Astrocyte (in vitro differentiated cells and primary cell): ENCODE measurements around the gene MAP7D1. TPM values are rescaled to one million over a fixed set of nuclear protein-coding genes. Genes with fewer than 3 reads are reported as not detected.
A peak's percentile ranks its signal among the peaks of the same experiment; 100 is the strongest.

Experiments used
- DNase-seq: peaks from one replicate; pipeline ENCODE4 v3.0.0-alpha.2; 2010; ENCODE audit warnings: low read depth
- FAIRE-seq: peaks from 2 replicates; lab custom pipeline; 2011; peaks lifted over from hg19 to GRCh38; lab: Jason Lieb, UNC
- H2AFZ ChIP-seq: 2 replicates; pipeline ENCODE4 v1.6.0; 2012; ENCODE audit warnings: low read depth, low read length, inconsistent platforms
- H3K27ac ChIP-seq: 2 replicates; pipeline ENCODE4 v1.5.1; 2011; ENCODE audit warnings: low read depth, low read length, inconsistent platforms
- H3K27me3 ChIP-seq: 2 replicates; pipeline ENCODE4 v1.6.0; 2011; ENCODE audit warnings: low read length, inconsistent platforms; ENCODE audit not compliant: insufficient read depth
- H3K36me3 ChIP-seq: 2 replicates; pipeline ENCODE4 v1.5.1; 2011; ENCODE audit warnings: low read length, inconsistent platforms; ENCODE audit not compliant: insufficient read depth
- H3K4me1 ChIP-seq: 2 replicates; pipeline ENCODE4 v1.5.1; 2011; ENCODE audit warnings: low read length, inconsistent platforms; ENCODE audit not compliant: insufficient read depth
- H3K4me2 ChIP-seq: 2 replicates; pipeline ENCODE4 v1.6.0; 2012; ENCODE audit warnings: low read length, inconsistent platforms
- H3K4me3 ChIP-seq: 2 replicates; pipeline ENCODE4 v1.5.1; 2011; ENCODE audit warnings: low read depth, mild to moderate bottlenecking, low read length, inconsistent platforms; ENCODE audit not compliant: insufficient read depth
- H3K79me2 ChIP-seq: 2 replicates; pipeline ENCODE4 v1.6.0; 2012; ENCODE audit warnings: mild to moderate bottlenecking, low read length, inconsistent platforms; ENCODE audit not compliant: insufficient read depth
- H3K9ac ChIP-seq: 2 replicates; pipeline ENCODE4 v1.6.0; 2012; ENCODE audit warnings: mild to moderate bottlenecking, low read length, inconsistent platforms
- H3K9me3 ChIP-seq: 2 replicates; pipeline ENCODE4 v1.5.1; 2012; ENCODE audit warnings: low read depth, mild to moderate bottlenecking, low read length, inconsistent platforms; ENCODE audit not compliant: insufficient read depth
- H4K20me1 ChIP-seq: 2 replicates; pipeline ENCODE4 v1.6.0; 2012; ENCODE audit warnings: low read length, inconsistent platforms; ENCODE audit not compliant: insufficient read depth
- H3K27ac Mint-ChIP-seq: one replicate; pipeline ENCODE4 v1.8.0; 2021; ENCODE audit warnings: mild to moderate bottlenecking, mixed read lengths; ENCODE audit not compliant: unreplicated experiment
- H3K27me3 Mint-ChIP-seq: one replicate; pipeline ENCODE4 v1.8.0; 2021; ENCODE audit warnings: low read depth, mixed read lengths; ENCODE audit not compliant: unreplicated experiment
- H3K36me3 Mint-ChIP-seq: one replicate; pipeline ENCODE4 v1.8.0; 2021; ENCODE audit warnings: low read depth, mixed read lengths; ENCODE audit not compliant: unreplicated experiment
- H3K4me1 Mint-ChIP-seq: one replicate; pipeline ENCODE4 v1.8.0; 2021; ENCODE audit warnings: low read depth, mixed read lengths; ENCODE audit not compliant: unreplicated experiment
- H3K4me3 Mint-ChIP-seq: one replicate; pipeline ENCODE4 v1.8.0; 2021; ENCODE audit warnings: mild to moderate bottlenecking, moderate library complexity, mixed read lengths; ENCODE audit not compliant: unreplicated experiment
- H3K9me3 Mint-ChIP-seq: one replicate; pipeline ENCODE4 v1.8.0; 2021; ENCODE audit warnings: mild to moderate bottlenecking, mixed read lengths; ENCODE audit not compliant: unreplicated experiment
- EZH2 ChIP-seq: IDR thresholded peaks from 2 replicates; pipeline ENCODE4 v1.6.1; 2012; ENCODE audit warnings: mild to moderate bottlenecking, low read length, inconsistent platforms; ENCODE audit not compliant: insufficient read depth
- total RNA-seq: library from RNA; stranded (reverse); gene quantifications from 2 replicates; pipeline ENCODE4 v1.2.1, GENCODE V29; 2021
- TF ChIP-seq, protein P1 (sequence below): IDR thresholded peaks from 2 replicates; pipeline ENCODE4 v1.5.1; 2011; ENCODE audit warnings: low read depth, mild to moderate bottlenecking, inconsistent platforms, low read length, moderate library complexity; ENCODE audit not compliant: insufficient read depth

The MAP7D1 gene
- total RNA-seq, 1 donor from 2014 or later = 271 TPM

DNA sequence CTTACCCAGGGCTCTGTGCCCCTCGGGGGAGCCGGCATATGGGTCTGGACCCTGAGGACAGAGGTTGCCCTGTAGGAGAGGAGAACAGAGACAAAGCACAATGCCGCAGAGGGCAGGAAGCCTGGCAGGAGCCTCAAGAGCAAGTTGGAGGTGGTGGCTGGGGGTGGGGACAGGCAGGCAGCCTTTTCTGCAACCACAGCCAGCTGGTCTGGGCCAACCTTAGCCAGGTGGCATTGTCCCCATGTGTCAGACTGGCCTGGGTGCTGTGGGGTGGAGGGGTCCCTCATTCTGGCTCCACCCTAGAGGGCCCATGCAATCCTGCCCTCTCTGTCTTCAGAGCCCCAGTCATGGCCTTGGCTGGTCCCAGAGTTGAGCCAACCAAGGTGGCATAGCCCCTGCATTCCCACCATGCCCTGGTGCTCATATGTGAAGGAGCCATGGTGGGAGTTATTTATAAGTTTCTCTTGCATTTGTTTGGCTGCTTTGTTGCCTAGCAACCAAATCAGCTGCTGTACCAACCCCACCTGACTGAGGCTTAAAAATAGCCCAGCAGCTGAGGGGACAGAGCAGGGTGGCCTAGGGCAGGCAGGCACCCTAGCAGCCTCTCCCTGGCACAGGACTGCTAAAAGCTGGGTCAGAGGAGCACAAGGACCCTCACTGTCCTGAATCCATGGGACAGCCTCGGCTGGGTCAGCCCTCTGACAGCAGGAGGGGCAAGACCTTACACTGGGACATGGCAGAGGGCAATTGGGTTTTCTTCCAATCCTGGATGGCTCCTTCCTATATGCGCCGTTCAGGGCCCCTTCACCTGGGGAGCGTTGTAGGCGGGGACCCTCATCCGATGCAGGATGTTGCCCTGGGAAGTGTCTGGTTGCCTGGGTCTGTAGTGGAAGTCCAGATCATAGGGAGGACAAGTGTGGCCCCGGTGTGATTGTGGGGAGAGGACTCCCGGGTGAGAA is 19.5 kb downstream of the MAP7D1 start:
- peak overlapping the region; percentile 74 for H3K27ac ChIP-seq

DNA sequence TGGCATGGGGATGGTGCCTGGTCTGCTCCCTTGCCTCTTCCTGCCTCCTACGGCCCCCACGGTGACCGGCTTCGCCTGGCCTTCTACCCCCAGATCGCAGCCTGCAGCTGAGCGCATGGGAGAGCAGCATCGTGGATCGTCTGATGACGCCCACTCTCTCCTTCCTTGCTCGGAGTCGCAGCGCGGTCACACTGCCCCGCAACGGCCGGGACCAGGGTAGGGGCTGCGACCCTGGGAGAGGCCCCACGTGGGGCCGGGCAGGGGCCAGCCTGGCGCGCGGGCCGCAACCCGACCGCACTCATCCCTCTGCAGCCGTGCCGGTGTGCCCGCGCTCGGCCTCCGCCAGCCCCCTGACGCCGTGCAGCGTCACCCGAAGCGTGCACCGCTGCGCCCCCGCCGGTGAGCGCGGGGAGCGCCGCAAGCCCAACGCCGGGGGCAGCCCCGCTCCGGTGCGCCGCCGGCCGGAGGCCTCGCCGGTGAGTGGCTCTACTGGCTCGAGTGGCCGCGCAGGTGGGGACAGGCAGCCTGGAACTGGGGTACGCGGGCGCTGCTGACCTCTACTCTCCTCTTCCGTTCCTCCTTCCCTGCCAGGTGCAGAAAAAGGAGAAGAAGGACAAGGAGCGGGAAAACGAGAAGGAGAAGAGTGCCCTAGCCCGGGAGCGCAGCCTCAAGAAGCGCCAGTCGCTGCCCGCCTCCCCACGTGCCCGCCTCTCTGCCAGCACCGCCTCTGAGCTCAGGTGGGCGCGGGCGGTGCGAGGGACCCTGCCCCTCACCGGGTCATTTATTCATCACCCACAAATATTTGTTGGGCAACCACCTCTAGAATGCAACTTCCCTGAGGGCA is 20.4 kb downstream of the MAP7D1 start:
- Mint-ChIP-seq H3K4me3 (no peak overlapping the region), H3K27me3 (no peaks in the 10 kb centered on the region), H3K36me3 (peaks cover 39% of the 10 kb centered on the region), H3K9me3 (no peaks in the 10 kb centered on the region), H3K27ac (peak overlapping the region; percentile 47), H3K4me1 (peaks cover 27% of the 10 kb centered on the region)
- no peaks in the 10 kb centered on the region for H3K9me3 ChIP-seq
- H3K4me1 ChIP-seq = peaks cover 38% of the 10 kb centered on the region
- TF ChIP-seq, protein P1, sequence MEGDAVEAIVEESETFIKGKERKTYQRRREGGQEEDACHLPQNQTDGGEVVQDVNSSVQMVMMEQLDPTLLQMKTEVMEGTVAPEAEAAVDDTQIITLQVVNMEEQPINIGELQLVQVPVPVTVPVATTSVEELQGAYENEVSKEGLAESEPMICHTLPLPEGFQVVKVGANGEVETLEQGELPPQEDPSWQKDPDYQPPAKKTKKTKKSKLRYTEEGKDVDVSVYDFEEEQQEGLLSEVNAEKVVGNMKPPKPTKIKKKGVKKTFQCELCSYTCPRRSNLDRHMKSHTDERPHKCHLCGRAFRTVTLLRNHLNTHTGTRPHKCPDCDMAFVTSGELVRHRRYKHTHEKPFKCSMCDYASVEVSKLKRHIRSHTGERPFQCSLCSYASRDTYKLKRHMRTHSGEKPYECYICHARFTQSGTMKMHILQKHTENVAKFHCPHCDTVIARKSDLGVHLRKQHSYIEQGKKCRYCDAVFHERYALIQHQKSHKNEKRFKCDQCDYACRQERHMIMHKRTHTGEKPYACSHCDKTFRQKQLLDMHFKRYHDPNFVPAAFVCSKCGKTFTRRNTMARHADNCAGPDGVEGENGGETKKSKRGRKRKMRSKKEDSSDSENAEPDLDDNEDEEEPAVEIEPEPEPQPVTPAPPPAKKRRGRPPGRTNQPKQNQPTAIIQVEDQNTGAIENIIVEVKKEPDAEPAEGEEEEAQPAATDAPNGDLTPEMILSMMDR = no peak
- TF ChIP-seq EZH2 = no peak
- no peak for DNase-seq
- peaks cover 47% of the 10 kb centered on the region for H3K36me3 ChIP-seq
- H3K4me2 ChIP-seq = no peak overlapping the region
- H3K4me3 ChIP-seq = no peak overlapping the region
- no peaks in the 10 kb centered on the region for H3K27me3 ChIP-seq
- peaks cover 61% of the 10 kb centered on the region for H3K79me2 ChIP-seq
- peak overlapping the region; percentile 74 for H3K27ac ChIP-seq
- peak overlapping the region; percentile 52 for H3K9ac ChIP-seq
- H4K20me1 ChIP-seq = peaks cover 86% of the 10 kb centered on the region
- H2AFZ ChIP-seq = no peak overlapping the region
- FAIRE-seq = no peak

More for the DNA sequence above, 19.5 kb downstream of the MAP7D1 start:
- H3K4me1 ChIP-seq = peaks cover 38% of the 10 kb centered on the region
- Mint-ChIP-seq H3K27ac (peak overlapping the region; percentile 47), H3K4me3 (no peak overlapping the region), H3K27me3 (no peaks in the 10 kb centered on the region), H3K9me3 (no peaks in the 10 kb centered on the region), H3K36me3 (peaks cover 35% of the 10 kb centered on the region), H3K4me1 (peaks cover 30% of the 10 kb centered on the region)
- FAIRE-seq = no peak
- peaks cover 46% of the 10 kb centered on the region for H3K36me3 ChIP-seq
- peak; percentile 39 for DNase-seq
- H3K4me2 ChIP-seq = peak overlapping the region; percentile 11
- H4K20me1 ChIP-seq = peaks cover 89% of the 10 kb centered on the region
- peaks cover 70% of the 10 kb centered on the region for H3K79me2 ChIP-seq
- no peak overlapping the region for H2AFZ ChIP-seq
- no peaks in the 10 kb centered on the region for H3K9me3 ChIP-seq
- no peak for TF ChIP-seq EZH2
- TF ChIP-seq, protein P1 = no peak
- H3K9ac ChIP-seq = peak overlapping the region; percentile 52
- no peak overlapping the region for H3K4me3 ChIP-seq
- no peaks in the 10 kb centered on the region for H3K27me3 ChIP-seq
